Measurements from ENCODE around the gene GZMM.

GZMM gene

GRCh38 chr19:555474-555808 lies 11.6 kb downstream of the GZMM start:
- no peak for TF ChIP-seq CTCF (IDR thresholded peaks at IDR 0.05; ENCODE audit: low read depth, low read length, missing control alignments)

GRCh38 chr19:556611-557382 lies 12.9 kb downstream of the GZMM start:
- DNase-seq (ENCODE audit: extremely low read depth, low read depth): no peak
- TF ChIP-seq CTCF (IDR thresholded peaks at IDR 0.05; ENCODE audit: low read depth, low read length, missing control alignments): no peak
- no peak overlapping the region for H3K4me3 ChIP-seq (replicated peaks; ENCODE audit: low read depth, low read length)

More at GRCh38 chr19:555474-555808, 11.6 kb downstream of the GZMM start:
- DNase-seq (ENCODE audit: extremely low read depth, low read depth): no peak
- no peak overlapping the region for H3K4me3 ChIP-seq (replicated peaks; ENCODE audit: low read depth, low read length)

DNA sequence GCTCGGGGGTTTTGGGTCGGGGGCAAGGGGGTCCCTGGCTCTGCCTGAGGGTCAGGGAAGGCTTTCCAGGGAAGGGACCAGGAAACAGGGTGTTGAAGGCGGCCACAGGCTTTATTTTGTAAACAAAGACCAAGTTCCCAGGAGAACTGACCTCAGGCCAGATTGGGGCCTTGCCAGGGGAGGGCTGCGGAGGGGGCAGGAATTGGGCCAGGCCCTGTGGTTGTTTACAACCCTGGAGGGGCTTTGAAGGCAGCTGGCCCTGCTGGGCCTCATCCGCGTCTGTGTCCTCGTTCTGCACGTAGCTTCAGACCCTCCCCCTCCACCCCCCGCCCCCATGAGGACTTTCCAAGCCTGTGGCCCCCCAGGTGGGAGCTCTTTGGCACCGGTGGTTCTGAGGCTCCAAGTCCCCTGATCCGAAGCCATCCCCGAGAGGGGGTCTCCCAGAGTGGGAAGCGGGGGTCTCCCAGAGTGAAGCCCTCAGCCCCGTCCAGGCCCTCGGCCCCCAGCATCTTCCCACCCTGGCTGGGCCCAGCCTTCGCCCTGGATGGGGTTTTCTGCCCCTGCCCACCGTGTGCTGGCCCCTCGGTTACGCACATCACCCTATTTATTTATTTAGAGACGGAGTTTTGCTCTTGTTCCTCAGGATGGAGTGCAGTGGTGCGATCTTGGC lies 15.1 kb downstream of the GZMM start:
- TF ChIP-seq CTCF (IDR thresholded peaks at IDR 0.05; ENCODE audit: low read depth, low read length, missing control alignments): no peak
- no peak for DNase-seq (ENCODE audit: extremely low read depth, low read depth)
- no peak overlapping the region for H3K4me3 ChIP-seq (replicated peaks; ENCODE audit: low read depth, low read length)

- TF ChIP-seq CTCF (IDR thresholded peaks at IDR 0.05; ENCODE audit: low read depth, low read length, missing control alignments): no peak
- no peak for DNase-seq (ENCODE audit: extremely low read depth, low read depth)
- H3K4me3 ChIP-seq (replicated peaks; ENCODE audit: low read depth, low read length): no peak overlapping the region
Observed at GRCh38 chr19:560121-560520, 16.3 kb downstream of the GZMM start.

- H3K4me3 ChIP-seq (replicated peaks; ENCODE audit: low read depth, low read length): no peak overlapping the region
- TF ChIP-seq CTCF (IDR thresholded peaks at IDR 0.05; ENCODE audit: low read depth, low read length, missing control alignments): no peak
- DNase-seq (ENCODE audit: extremely low read depth, low read depth): no peak
Observed at GRCh38 chr19:566403-566802, 22.6 kb downstream of the GZMM start.

- DNase-seq (ENCODE audit: extremely low read depth, low read depth): no peak
- H3K4me3 ChIP-seq (replicated peaks; ENCODE audit: low read depth, low read length): no peak overlapping the region
- TF ChIP-seq CTCF (IDR thresholded peaks at IDR 0.05; ENCODE audit: low read depth, low read length, missing control alignments): no peak
Observed at GRCh38 chr19:566844-567243, 23.0 kb downstream of the GZMM start.

All from HFF-Myc (cell line).